Spleen (tissue), 11 donors: ENCODE data around the gene ADGRD1. TPM values are rescaled to one million over a fixed set of nuclear protein-coding genes. Genes with fewer than 3 reads are reported as not detected.

Experiments
- DNase-seq: peaks from one replicate; pipeline ENCODE4 v3.0.0-alpha.2; 2020
- H3K27ac ChIP-seq, 8 donors: fragments of 200-600 bp; sonication (generic) in 7 of 8; 1 replicate in 4 of 8; 2 replicates in 4 of 8; pipeline versions ENCODE4 v1.5.0 to v1.8.0; 2016 to 2021; ENCODE audit warnings: inconsistent platforms in 4 of 8, mild to moderate bottlenecking in 4 of 8, moderate library complexity in 1 of 8
- H3K27me3 ChIP-seq, 7 donors: fragments of 200-600 bp; sonication (generic) in 6 of 7; replicated peaks in 1 of 7; 1 replicate in 4 of 7; 2 replicates in 3 of 7; pipeline versions ENCODE4 v1.5.0 to v1.8.0; 2016 to 2021; ENCODE audit warnings: inconsistent platforms in 3 of 7, mild to moderate bottlenecking in 1 of 7
- H3K36me3 ChIP-seq, 6 donors: fragments of 200-600 bp; sonication (generic) in 5 of 6; 1 replicate in 4 of 6; 2 replicates in 2 of 6; pipeline versions ENCODE4 v1.5.0 to v1.8.0; 2016 to 2021; ENCODE audit warnings: inconsistent platforms in 2 of 6
- H3K4me1 ChIP-seq, 6 donors: fragments of 200-600 bp; sonication (generic) in 5 of 6; 1 replicate in 3 of 6; 2 replicates in 3 of 6; pipeline versions ENCODE4 v1.5.0 to v1.8.0; 2016 to 2021; ENCODE audit warnings: inconsistent platforms in 3 of 6
- H3K4me3 ChIP-seq, 8 donors: fragments of 200-600 bp; sonication (generic) in 7 of 8; 1 replicate in 4 of 8; 2 replicates in 4 of 8; pipeline versions ENCODE4 v1.5.0 to v1.8.0; 2016 to 2021; ENCODE audit warnings: inconsistent platforms in 4 of 8, mild to moderate bottlenecking in 4 of 8, moderate library complexity in 2 of 8
- H3K9me3 ChIP-seq, 8 donors: fragments of 200-600 bp; sonication (generic) in 7 of 8; 1 replicate in 4 of 8; 2 replicates in 4 of 8; pipeline versions ENCODE4 v1.5.0 to v1.8.0; 2016 to 2021; ENCODE audit warnings: inconsistent platforms in 4 of 8
- POLR2A ChIP-seq, 3 donors: fragments of 450-650 bp; IDR thresholded peaks; one replicate each; pipeline ENCODE4 v1.5.1; 2017; ENCODE audit warnings: antibody characterized with exemption in 3 of 3, mild to moderate bottlenecking in 1 of 3
- POLR2AphosphoS5 ChIP-seq, 3 donors: sonication (generic); formaldehyde crosslinking; IDR thresholded peaks; one replicate each; pipeline ENCODE4 v1.5.1; 2017; ENCODE audit warnings: antibody characterized with exemption in 3 of 3
- WGBS, 5 donors: extraction: QIAGEN DNeasy Blood & Tissue Kit in 3 of 5; methylation state at CpG; one replicate each; pipeline versions ENCODE4 v1.1.5 to v1.1.7; 2013 to 2018; 5-methylcytosine and 5-hydroxymethylcytosine counted together
- intact Hi-C: fragments of 100-400 bp; cut with DNase I; formaldehyde crosslinking; loops from one replicate; pipeline ENCODE4 v1.15.0; 2023; ENCODE audit warnings: low total_unique reads
- polyA plus RNA-seq, 3 donors: library from polyadenylated mRNA; stranded (reverse); fragments of 200-250 nt; gene quantifications; one replicate each; pipeline ENCODE4 v1.2.1, GENCODE V29; 2013
- total RNA-seq, 7 donors: library from RNA; depleted of rRNA in 3 of 7; stranded (reverse); fragments of >200 nt in 3 of 7; fragmentation: NEBNext Ultra II Directional in 4 of 7; extraction: Animal tissue kit (Norgen Biotek cat#: 25700) in 4 of 7; gene quantifications; one replicate each; pipeline versions ENCODE4 v1.1.0 to v1.2.1, GENCODE V29; 2016 to 2021
- TF ChIP-seq, protein P1 (sequence below), 11 experiments: fragments of 200-600 bp in 7 of 11; fragments of 450-650 bp in 4 of 11; sonication (generic) in 4 of 11; IDR thresholded peaks in 8 of 11; conservative IDR thresholded peaks in 3 of 11; 1 replicate in 7 of 11; 2 replicates in 4 of 11; pipeline versions ENCODE4 v1.4.0 to v1.8.0; 2016 to 2021; ENCODE audit warnings: antibody characterized with exemption in 11 of 11, inconsistent platforms in 4 of 11, mild to moderate bottlenecking in 1 of 11
- donor health status: healthy with polysubstance abuse.
- donor health status: DM: no; HTN: no; CAD: no; lungs with moderate emphysema.
- donor health status: DM: no; HTN: no; CAD: no.
- donor health status: Bipolar disorder and iron deficiency.
- donor health status: healthy.
- donor health status: DM: no; HTN: no; CAD: no.
- donor health status: DM: yes; HTN: yes; CAD: no.

ADGRD1 gene
- total and polyA plus RNA-seq, 10 donors: 0.89 to 9.7 (median 4.8) TPM

DNA sequence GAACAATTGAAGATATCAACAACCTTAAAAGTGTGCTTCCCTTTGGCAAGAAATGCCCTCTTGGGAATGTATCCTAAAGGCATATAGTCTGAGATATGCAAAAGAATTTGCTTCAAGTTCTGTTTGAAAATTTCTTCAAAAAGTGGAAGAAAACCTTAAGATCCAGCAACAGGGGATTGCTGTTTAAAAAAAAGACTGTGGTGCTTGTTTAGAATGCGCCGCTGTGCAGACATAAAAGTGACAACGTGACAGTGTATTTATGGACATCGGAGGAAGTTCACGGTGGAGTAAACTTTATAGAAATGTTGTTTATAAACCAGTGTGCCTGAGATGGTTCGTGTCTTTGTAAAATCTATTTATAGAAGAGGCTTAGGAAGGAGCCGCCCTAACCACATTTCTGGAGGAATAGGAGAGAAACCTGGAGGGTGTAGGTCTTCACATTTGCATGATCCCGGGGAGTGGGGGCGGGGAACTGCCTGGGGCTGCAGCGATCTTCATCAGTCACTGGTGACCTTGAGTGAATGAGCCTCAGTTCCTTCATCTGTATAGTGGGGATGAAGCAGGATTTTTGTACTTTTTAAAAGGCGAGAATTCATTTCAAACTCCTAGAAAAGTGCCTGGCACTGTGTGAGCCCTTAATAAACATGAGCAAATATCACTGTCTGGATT, 27.5 kb downstream of the ADGRD1 start:
- Histone ChIP-seq H3K9me3 (no peaks in the 10 kb centered on the region), H3K36me3 (no peaks in the 10 kb centered on the region), H3K27me3 (peaks cover 0 to 11% (median 0%) of the 10 kb centered on the region in 7 donors), H3K4me1 (peaks cover 3 to 43% (median 21%) of the 10 kb centered on the region in 6 donors), H3K4me3 (peak overlapping the region in 1 of 8 donors; percentile 19), H3K27ac (peak overlapping the region in 2 of 8 donors; percentile 8 to 39)
- no peak for TF ChIP-seq POLR2A (IDR thresholded peaks at IDR 0.05)
- TF ChIP-seq POLR2AphosphoS5 (IDR thresholded peaks at IDR 0.05): no peak
- TF ChIP-seq, protein P1, sequence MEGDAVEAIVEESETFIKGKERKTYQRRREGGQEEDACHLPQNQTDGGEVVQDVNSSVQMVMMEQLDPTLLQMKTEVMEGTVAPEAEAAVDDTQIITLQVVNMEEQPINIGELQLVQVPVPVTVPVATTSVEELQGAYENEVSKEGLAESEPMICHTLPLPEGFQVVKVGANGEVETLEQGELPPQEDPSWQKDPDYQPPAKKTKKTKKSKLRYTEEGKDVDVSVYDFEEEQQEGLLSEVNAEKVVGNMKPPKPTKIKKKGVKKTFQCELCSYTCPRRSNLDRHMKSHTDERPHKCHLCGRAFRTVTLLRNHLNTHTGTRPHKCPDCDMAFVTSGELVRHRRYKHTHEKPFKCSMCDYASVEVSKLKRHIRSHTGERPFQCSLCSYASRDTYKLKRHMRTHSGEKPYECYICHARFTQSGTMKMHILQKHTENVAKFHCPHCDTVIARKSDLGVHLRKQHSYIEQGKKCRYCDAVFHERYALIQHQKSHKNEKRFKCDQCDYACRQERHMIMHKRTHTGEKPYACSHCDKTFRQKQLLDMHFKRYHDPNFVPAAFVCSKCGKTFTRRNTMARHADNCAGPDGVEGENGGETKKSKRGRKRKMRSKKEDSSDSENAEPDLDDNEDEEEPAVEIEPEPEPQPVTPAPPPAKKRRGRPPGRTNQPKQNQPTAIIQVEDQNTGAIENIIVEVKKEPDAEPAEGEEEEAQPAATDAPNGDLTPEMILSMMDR (IDR thresholded peaks at IDR 0.05 in 8 of 11, conservative IDR thresholded peaks at IDR 0.05 in 3 of 11): no peak
- intact Hi-C loops: no loop called here
- WGBS, 5 donors: 22 to 35% (median 27%) methylated on average over 11 of the region's 11 CpGs
- DNase-seq: no peak

DNA sequence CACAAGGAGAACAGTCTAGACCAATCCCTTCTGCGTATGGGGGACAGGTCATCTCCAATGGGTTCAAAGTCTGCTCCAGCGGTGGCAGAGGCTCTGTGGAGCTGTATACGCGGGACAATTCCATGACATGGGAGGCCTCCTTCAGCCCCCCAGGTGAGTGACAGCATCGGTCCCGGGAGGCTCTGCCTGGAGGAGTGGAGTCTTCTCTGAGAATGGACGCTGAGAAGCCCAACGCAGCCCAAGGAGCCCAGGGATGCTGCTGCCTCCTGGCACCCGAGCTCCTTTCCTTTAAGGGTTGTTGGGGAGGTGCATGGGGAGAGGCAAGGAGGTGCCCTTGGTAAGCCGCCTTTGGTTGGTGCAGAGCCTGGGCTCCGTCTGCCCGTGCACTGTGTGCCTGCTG, 28.2 kb downstream of the ADGRD1 start:
- Histone ChIP-seq H3K4me1 (peaks cover 3 to 43% (median 21%) of the 10 kb centered on the region in 6 donors), H3K36me3 (no peaks in the 10 kb centered on the region), H3K4me3 (no peak overlapping the region), H3K27ac (no peak overlapping the region), H3K9me3 (no peaks in the 10 kb centered on the region), H3K27me3 (peaks cover 0 to 11% (median 0%) of the 10 kb centered on the region in 7 donors)
- DNase-seq: no peak
- 88 to 90% (median 90%) methylated on average over 11 to 12 of the region's 12 CpGs for WGBS, 5 donors
- intact Hi-C loops: no loop called here
- TF ChIP-seq, protein P1 (IDR thresholded peaks at IDR 0.05 in 8 of 11, conservative IDR thresholded peaks at IDR 0.05 in 3 of 11): no peak
- no peak for TF ChIP-seq POLR2AphosphoS5 (IDR thresholded peaks at IDR 0.05)
- no peak for TF ChIP-seq POLR2A (IDR thresholded peaks at IDR 0.05)

DNA sequence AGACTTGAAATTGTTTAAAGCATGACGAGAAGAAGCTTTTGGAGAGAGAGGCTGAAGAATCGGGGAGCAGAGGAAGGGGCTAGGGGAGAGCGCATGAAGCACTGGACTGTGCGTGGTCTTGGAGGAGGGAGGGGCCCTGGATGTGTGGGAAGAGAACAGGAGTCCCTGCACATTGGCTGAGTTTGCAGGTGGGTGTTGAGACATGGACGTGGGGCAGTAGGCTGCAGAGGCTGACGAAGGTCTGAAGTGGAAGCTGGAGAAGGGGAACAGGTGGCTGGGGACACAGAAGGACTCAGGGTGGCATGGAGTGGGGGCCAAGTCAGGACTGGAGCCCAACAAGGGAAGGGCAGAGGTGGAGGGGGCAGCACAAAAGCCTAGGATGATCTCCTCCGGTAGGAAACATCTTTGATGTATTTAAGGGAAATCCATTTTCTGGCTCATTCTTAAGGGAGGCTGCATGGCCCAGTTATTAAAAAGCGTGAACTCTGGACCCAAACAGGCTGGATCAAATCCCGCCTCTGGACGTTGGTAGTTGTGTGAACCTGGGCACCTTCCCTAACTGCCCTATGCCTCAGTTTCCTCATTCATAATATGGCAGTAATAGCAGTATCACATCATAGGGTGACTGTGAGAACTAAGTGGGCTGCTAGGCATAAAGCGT, 29.0 kb downstream of the ADGRD1 start:
- WGBS, 5 donors: 56 to 65% (median 58%) methylated on average over 11 of the region's 11 CpGs
- DNase-seq: no peak

More for the DNA sequence above, 29.0 kb downstream of the ADGRD1 start:
- Histone ChIP-seq H3K4me3 (no peak overlapping the region), H3K27ac (no peak overlapping the region), H3K27me3 (peaks cover 0 to 11% (median 0%) of the 10 kb centered on the region in 7 donors), H3K4me1 (peaks cover 3 to 43% (median 21%) of the 10 kb centered on the region in 6 donors), H3K36me3 (no peaks in the 10 kb centered on the region), H3K9me3 (no peaks in the 10 kb centered on the region)
- TF ChIP-seq POLR2AphosphoS5 (IDR thresholded peaks at IDR 0.05) (no peak), POLR2A (IDR thresholded peaks at IDR 0.05) (no peak)
- TF ChIP-seq, protein P1 (IDR thresholded peaks at IDR 0.05 in 8 of 11, conservative IDR thresholded peaks at IDR 0.05 in 3 of 11): no peak
- intact Hi-C loops: no loop called here
